ENCODE data around the gene ASB18.

The ASB18 gene

DNA sequence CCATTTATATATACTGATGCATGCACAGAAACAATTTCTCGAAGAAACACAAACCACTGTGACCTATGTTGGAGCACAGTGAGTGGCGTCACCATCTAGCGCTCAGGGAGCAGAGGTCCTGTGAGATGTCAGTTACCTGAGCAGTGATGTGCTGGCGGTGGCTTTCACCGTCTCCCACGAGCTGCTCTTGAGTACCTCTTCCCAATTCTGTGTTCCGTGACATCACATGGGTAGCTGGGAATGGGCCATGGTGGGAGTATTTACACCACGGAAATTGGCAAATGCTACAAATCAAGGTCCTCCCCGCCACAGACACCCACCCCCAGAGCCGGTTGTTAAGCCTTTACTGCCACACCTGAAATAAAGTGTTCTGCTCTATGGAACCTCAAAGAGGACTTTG lies 120.4 kb downstream of the ASB18 start:
- in situ Hi-C loops (cut with HindIII; ENCODE audit: low sequenced_read_pairs), result no loop called here
